HEK293T (cell line): Measurements from ENCODE around the gene USP22.
"Not testable (repeated sequence)": the region's sequence is repeated elsewhere in the genome, so short reads cannot be mapped to it uniquely, and the experiment has no call there.

Experiments
- CTCF ChIA-PET: fragments of 350-600 bp; formaldehyde crosslinking; extraction: SDS; loops from one replicate; lab custom pipeline; 2021; ENCODE audit warnings: antibody characterized with exemption, inconsistent platforms; lab: Yijun Ruan, JAX
- POLR2A ChIA-PET: fragments of 350-600 bp; formaldehyde crosslinking; extraction: SDS; loops from one replicate; lab custom pipeline; 2020; ENCODE audit warnings: antibody characterized with exemption, inconsistent platforms; lab: Yijun Ruan, JAX
- DNase-seq: peaks from one replicate; pipeline ENCODE4 v3.0.0; 2012; ENCODE audit warnings: mixed read lengths; ENCODE audit errors: extremely low spot score
- ARNT ChIP-seq: fragments of 450-650 bp; IDR thresholded peaks from 2 replicates; pipeline ENCODE4 v1.6.1; 2017; ENCODE audit warnings: mild to moderate bottlenecking
- BHLHE40 ChIP-seq: fragments of 450-650 bp; IDR thresholded peaks from 2 replicates; pipeline ENCODE4 v1.6.1; 2016; ENCODE audit warnings: mild to moderate bottlenecking, moderate library complexity, borderline replicate concordance
- CTBP1 ChIP-seq: fragments of 450-650 bp; IDR thresholded peaks from 2 replicates; pipeline ENCODE4 v1.6.1; 2016; ENCODE audit warnings: borderline replicate concordance
- ELF4 ChIP-seq: fragments of 450-650 bp; IDR thresholded peaks from 2 replicates; pipeline ENCODE4 v1.6.1; 2017; ENCODE audit warnings: antibody characterized with exemption
- FOXA1 ChIP-seq: fragments of 450-650 bp; IDR thresholded peaks from 2 replicates; pipeline ENCODE4 v1.6.1; 2016; ENCODE audit warnings: mild to moderate bottlenecking
- FOXK2 ChIP-seq: fragments of 450-650 bp; IDR thresholded peaks from 2 replicates; pipeline ENCODE4 v1.6.1; 2016; ENCODE audit warnings: mild to moderate bottlenecking
- FOXM1 ChIP-seq: fragments of 450-650 bp; IDR thresholded peaks from 2 replicates; pipeline ENCODE4 v1.6.1; 2017; ENCODE audit warnings: mild to moderate bottlenecking, borderline replicate concordance
- HDGF ChIP-seq: fragments of 450-650 bp; IDR thresholded peaks from 2 replicates; pipeline ENCODE4 v1.6.1; 2017; ENCODE audit warnings: antibody characterized with exemption, borderline replicate concordance
- L3MBTL2 ChIP-seq: fragments of 450-650 bp; conservative IDR thresholded peaks from 2 replicates; pipeline ENCODE4 v1.6.1; 2016; ENCODE audit warnings: mild to moderate bottlenecking
- LEF1 ChIP-seq: fragments of 450-650 bp; IDR thresholded peaks from 2 replicates; pipeline ENCODE4 v1.6.1; 2017; ENCODE audit warnings: mild to moderate bottlenecking, borderline replicate concordance
- NFRKB ChIP-seq: fragments of 450-650 bp; IDR thresholded peaks from 2 replicates; pipeline ENCODE4 v1.6.1; 2016; ENCODE audit warnings: mild to moderate bottlenecking, moderate library complexity
- SP1 ChIP-seq: fragments of 450-650 bp; IDR thresholded peaks from 2 replicates; pipeline ENCODE4 v1.6.1; 2017
- SUZ12 ChIP-seq: fragments of 450-650 bp; IDR thresholded peaks from 2 replicates; pipeline ENCODE4 v1.6.1; 2016; ENCODE audit warnings: mild to moderate bottlenecking
- TARDBP ChIP-seq: fragments of 450-650 bp; IDR thresholded peaks from 2 replicates; pipeline ENCODE4 v1.6.1; 2016
- ZNF384 ChIP-seq: fragments of 450-650 bp; IDR thresholded peaks from 2 replicates; pipeline ENCODE4 v1.6.1; 2016
- TF ChIP-seq, protein P1 (sequence below): fragments of 450-650 bp; IDR thresholded peaks from 2 replicates; pipeline ENCODE4 v1.6.1; 2016

The USP22 gene

DNA sequence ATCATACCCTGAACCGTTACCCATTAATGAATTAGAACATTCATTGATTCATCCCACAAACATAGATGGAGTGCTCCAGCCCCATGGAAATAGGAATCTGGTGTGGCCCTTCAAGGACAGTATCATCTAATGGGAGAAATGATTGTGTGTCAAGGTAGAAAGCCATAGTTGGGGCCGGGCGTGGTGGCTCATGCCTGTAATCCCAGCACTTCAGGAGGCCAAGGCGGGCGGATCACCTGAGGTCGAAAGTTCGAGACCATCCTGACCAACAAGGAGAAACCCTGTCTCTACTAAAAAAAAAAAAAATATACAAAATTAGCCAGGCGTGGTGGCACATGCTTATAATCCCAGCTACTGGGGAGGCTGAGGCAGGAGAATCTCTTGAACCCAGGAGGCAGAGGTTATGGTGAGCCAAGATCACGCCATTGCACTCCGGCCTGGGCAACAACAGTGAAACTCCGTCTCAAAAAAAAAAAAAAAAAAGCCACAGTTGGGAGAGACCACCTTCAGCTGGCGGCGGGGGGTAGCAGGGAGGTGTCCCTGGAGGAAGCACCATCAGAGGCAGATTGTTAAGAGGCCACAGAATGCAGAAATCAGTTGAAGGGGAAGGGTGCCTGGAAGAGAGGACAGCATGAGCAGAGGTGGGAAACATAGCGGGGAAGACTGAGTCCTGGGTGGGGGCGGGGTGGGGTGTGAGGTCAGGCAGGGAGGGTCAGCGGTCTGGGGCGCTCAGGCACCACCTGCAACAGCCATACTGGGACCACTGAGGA is 60.0 kb downstream of the USP22 start:
- TF ChIP-seq CTBP1 = no peak
- TF ChIP-seq FOXA1 = no peak
- no peak for TF ChIP-seq ARNT
- POLR2A ChIA-PET = no interaction called here
- DNase-seq = no peak
- CTCF ChIA-PET = no interaction called here

GRCh38 chr17:20981046-20981920 is 61.5 kb downstream of the USP22 start:
- POLR2A ChIA-PET = no interaction called here
- TF ChIP-seq ARNT (no peak), CTBP1 (no peak), ELF4 (no peak), TARDBP (no peak)
- TF ChIP-seq, protein P1, sequence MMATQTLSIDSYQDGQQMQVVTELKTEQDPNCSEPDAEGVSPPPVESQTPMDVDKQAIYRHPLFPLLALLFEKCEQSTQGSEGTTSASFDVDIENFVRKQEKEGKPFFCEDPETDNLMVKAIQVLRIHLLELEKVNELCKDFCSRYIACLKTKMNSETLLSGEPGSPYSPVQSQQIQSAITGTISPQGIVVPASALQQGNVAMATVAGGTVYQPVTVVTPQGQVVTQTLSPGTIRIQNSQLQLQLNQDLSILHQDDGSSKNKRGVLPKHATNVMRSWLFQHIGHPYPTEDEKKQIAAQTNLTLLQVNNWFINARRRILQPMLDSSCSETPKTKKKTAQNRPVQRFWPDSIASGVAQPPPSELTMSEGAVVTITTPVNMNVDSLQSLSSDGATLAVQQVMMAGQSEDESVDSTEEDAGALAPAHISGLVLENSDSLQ = no peak
- DNase-seq = no peak
- CTCF ChIA-PET = no interaction called here

- ChIA-PET CTCF (no interaction called here), POLR2A (no interaction called here)
- DNase-seq = no peak
- TF ChIP-seq ELF4 (no peak), FOXK2 (no peak), SP1 (no peak)
Measured at GRCh38 chr17:20979792-20980083, 63.1 kb downstream of the USP22 start.

GRCh38 chr17:20979007-20979791 is 63.6 kb downstream of the USP22 start:
- POLR2A ChIA-PET, CTCF ChIA-PET, DNase-seq: not testable (repeated sequence)

DNA sequence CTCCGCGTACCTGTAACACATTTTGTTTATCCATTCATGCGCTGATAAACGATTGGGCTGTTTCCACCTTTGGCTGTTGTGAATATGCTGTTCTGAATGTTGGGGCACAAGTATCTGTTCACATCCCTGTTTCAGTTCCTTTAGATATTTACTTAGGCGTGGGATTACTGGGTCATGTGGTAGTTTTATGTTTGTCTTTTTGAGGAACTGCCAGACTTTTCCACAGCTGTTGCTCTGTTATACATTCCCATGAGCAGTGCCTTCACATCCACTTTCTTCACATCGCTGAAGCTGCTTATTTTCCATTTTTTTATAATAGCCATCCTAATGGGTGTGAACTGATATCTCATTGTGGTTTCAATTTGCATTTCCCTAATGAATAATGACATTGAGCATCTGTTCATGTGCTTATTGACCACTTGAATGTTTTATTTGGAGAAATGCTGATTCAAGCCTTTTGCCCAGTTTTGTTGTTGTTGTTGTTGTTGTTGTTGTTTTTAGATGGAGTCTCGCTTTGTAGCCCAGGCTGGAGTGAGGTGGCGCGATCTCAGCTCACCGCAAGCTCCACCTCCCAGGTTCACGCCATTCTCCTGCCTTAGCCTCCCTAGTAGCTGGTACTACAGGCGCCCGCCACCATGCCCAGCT is 65.1 kb downstream of the USP22 start:
- POLR2A ChIA-PET, DNase-seq: not testable (repeated sequence)
- CTCF ChIA-PET = interaction anchor here (0.8 kb wide), 1 partner anchor 33 kb away, joined by 3 read pairs; no protein-coding TSS in a partner anchor

DNA sequence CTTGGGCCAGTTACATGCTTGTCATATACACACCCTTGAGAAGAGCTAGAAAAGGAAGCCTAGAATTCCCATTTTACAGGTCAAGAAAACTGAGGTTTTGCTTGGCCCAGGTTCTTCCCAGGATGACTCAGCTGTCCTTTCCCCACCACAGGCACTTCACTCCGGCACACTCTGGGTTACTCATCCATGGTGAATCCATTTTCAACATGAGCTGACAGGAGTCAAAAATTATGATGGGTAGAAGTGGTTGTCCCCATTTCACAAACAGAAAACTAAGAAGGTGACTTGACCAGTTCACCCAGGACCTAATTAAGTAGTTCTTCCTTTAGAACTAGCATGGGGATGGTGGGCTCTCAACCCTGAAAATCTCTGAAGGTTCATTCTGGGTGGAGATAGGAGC is 67.2 kb downstream of the USP22 start:
- no peak for DNase-seq
- no peak for TF ChIP-seq ARNT
- TF ChIP-seq FOXM1 = no peak
- no peak for TF ChIP-seq CTBP1
- TF ChIP-seq NFRKB = no peak
- TF ChIP-seq, protein P1 = no peak
- no peak for TF ChIP-seq FOXA1
- TF ChIP-seq FOXK2 = no peak
- no peak for TF ChIP-seq TARDBP
- TF ChIP-seq ELF4 = no peak
- TF ChIP-seq LEF1 = no peak
- TF ChIP-seq L3MBTL2 = no peak
- ChIA-PET CTCF (no interaction called here), POLR2A (no interaction called here)

GRCh38 chr17:20970329-20970728 is 72.5 kb downstream of the USP22 start:
- no peak for DNase-seq
- ChIA-PET CTCF (no interaction called here), POLR2A (no interaction called here)
- TF ChIP-seq ZNF384 = no peak

- TF ChIP-seq L3MBTL2 = no peak
- no peak for TF ChIP-seq HDGF
- TF ChIP-seq TARDBP = no peak
- no peak for TF ChIP-seq ARNT
- TF ChIP-seq SUZ12 = no peak
- TF ChIP-seq LEF1 = no peak
- TF ChIP-seq CTBP1 = no peak
- no peak for TF ChIP-seq BHLHE40
- TF ChIP-seq SP1 = no peak
- no peak for DNase-seq
- CTCF ChIA-PET = no interaction called here
- POLR2A ChIA-PET = no interaction called here
Measured at GRCh38 chr17:20968913-20969616, 73.7 kb downstream of the USP22 start.
